Activated naive CD8-positive, alpha-beta T cell (primary cell): ENCODE data around the gene ARL10.

ENCODE experiments used
- H3K27ac Mint-ChIP-seq: one replicate; pipeline ENCODE4 v1.8.0; 2021; ENCODE audit warnings: mixed read lengths
- H3K27me3 Mint-ChIP-seq: one replicate; pipeline ENCODE4 v1.8.0; 2021; ENCODE audit warnings: mixed read lengths
- H3K36me3 Mint-ChIP-seq: one replicate; pipeline ENCODE4 v1.8.0; 2021; ENCODE audit warnings: mixed read lengths
- H3K4me1 Mint-ChIP-seq: one replicate; pipeline ENCODE4 v1.8.0; 2021; ENCODE audit warnings: low read depth, mixed read lengths
- H3K4me3 Mint-ChIP-seq: one replicate; pipeline ENCODE4 v1.8.0; 2021; ENCODE audit warnings: mild to moderate bottlenecking, mixed read lengths
- H3K9me3 Mint-ChIP-seq: one replicate; pipeline ENCODE4 v1.8.0; 2021; ENCODE audit warnings: low read depth, mixed read lengths

The ARL10 gene

GRCh38 chr5:176379881-176380280 is 14.6 kb downstream of the ARL10 start:
- Mint-ChIP-seq H3K9me3 (no peaks in the 10 kb centered on the region), H3K27ac (no peak overlapping the region), H3K4me1 (peaks cover 2% of the 10 kb centered on the region), H3K4me3 (no peak overlapping the region), H3K36me3 (peaks cover 4% of the 10 kb centered on the region), H3K27me3 (no peaks in the 10 kb centered on the region)

- H3K27ac Mint-ChIP-seq = no peak overlapping the region
- H3K27me3 Mint-ChIP-seq = no peaks in the 10 kb centered on the region
- no peak overlapping the region for H3K4me3 Mint-ChIP-seq
- peaks cover 11% of the 10 kb centered on the region for H3K4me1 Mint-ChIP-seq
- H3K36me3 Mint-ChIP-seq = peaks cover 4% of the 10 kb centered on the region
- no peaks in the 10 kb centered on the region for H3K9me3 Mint-ChIP-seq
Observed at GRCh38 chr5:176381423-176381822, 16.1 kb downstream of the ARL10 start.

DNA sequence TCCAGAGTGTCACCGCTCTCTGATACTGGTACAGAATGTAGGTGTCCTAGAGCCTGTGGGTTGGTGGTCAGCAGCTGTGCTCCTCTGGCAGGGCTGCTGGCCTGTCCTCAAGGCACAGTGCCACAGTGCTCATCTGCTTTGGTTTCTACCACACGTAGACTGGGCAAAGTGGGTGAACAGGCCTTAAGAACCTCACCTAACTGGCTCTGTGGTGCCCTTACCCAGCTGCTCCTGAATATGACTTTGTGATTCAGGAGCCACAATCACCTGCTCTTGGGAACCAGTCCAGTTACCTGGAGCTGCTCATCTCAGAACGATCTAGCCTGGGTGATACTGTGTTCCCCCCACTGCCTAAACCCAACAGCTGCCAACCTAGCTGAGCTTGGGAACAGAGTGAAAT is 16.7 kb downstream of the ARL10 start:
- no peak overlapping the region for H3K27ac Mint-ChIP-seq
- no peaks in the 10 kb centered on the region for H3K27me3 Mint-ChIP-seq
- peaks cover 6% of the 10 kb centered on the region for H3K36me3 Mint-ChIP-seq
- H3K4me1 Mint-ChIP-seq = peaks cover 16% of the 10 kb centered on the region
- H3K9me3 Mint-ChIP-seq = no peaks in the 10 kb centered on the region
- H3K4me3 Mint-ChIP-seq = no peak overlapping the region

- Mint-ChIP-seq H3K27ac (no peak overlapping the region), H3K4me1 (peaks cover 20% of the 10 kb centered on the region), H3K4me3 (no peak overlapping the region), H3K27me3 (no peaks in the 10 kb centered on the region), H3K36me3 (peaks cover 9% of the 10 kb centered on the region), H3K9me3 (no peaks in the 10 kb centered on the region)
Observed at GRCh38 chr5:176382721-176383120, 17.4 kb downstream of the ARL10 start.

DNA sequence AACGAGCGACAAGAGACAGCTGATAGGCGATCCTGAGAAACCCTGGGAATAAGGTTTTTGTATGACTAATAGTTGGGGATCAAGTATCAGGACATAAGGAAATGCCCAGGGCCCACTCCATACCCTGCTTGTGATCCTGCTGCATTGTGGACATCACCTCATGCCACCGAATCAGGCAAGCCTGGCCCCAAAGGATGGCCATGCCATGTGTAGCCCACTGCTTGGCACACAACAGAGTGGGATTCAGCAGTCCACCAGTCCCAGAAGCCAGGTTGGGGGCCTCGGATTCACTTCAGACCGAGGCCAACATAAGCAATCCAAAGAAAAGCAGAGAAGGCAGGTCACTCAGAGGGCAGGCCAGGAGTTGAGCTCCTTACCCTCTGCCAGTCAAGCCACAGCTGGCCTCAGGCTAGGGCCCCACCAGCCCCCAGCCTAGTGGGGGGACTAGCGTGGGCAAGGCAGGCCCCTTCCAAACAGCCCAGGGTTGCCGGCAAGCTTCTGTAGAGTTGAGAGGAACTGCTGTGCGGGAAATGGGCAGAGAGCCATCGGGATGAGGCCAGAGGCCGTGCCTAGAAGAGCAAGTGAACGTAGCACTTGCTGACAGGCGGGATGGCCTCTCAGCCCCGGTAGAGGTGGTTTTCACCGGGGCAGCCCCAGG is 18.1 kb downstream of the ARL10 start:
- Mint-ChIP-seq H3K9me3 (no peaks in the 10 kb centered on the region), H3K4me1 (peaks cover 23% of the 10 kb centered on the region), H3K4me3 (no peak overlapping the region), H3K27ac (no peak overlapping the region), H3K36me3 (peaks cover 12% of the 10 kb centered on the region), H3K27me3 (no peaks in the 10 kb centered on the region)

DNA sequence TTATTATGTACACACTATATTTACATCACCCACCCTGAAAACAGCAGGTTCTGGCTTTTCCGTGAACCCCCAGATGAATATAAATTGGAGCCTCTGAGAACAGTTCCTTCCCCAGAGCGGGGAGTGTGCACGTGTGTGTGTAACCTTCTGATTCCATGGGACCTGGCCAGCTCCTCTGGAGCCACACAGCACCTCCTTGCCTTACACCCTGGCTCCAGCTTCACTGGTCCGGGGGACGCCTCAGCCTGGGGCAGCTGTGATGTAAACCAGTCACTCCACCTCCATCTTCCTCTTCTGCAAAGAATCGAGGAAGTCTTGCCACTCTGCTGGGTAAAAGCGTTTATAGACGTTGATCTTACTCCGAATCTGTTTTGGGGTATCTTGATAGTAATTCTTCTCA is 18.7 kb downstream of the ARL10 start:
- H3K27me3 Mint-ChIP-seq = no peaks in the 10 kb centered on the region
- H3K4me3 Mint-ChIP-seq = no peak overlapping the region
- no peaks in the 10 kb centered on the region for H3K9me3 Mint-ChIP-seq
- no peak overlapping the region for H3K27ac Mint-ChIP-seq
- peaks cover 12% of the 10 kb centered on the region for H3K36me3 Mint-ChIP-seq
- H3K4me1 Mint-ChIP-seq = peaks cover 23% of the 10 kb centered on the region

DNA sequence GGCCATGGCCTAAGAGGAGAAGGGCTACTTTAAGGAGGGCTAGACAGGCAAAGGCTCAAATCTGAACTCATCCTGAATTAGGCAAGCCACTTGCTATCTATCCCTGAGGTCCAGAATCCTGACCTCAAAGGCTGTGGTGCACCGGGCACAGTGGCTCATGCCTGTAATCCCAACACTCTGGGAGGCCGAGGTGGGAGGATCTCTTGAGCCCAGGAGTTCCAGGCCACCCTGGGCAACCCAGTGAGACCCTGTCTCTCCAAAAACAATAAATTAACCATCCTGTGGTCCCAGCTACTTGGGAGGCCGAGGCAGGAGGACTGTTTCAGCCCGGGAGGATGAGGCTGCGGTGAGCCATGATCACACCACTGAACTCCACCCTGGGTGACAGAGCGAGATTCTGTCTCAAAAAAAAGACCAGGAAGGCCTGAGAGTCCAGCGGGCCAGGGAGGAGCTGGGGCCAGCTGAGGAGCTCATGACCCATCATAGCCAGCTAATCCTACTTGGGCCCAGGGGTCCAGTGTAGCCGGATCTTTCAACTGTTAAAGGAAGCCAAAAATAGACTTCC is 19.2 kb downstream of the ARL10 start:
- Mint-ChIP-seq H3K36me3 (peaks cover 12% of the 10 kb centered on the region), H3K4me1 (peaks cover 23% of the 10 kb centered on the region), H3K9me3 (no peaks in the 10 kb centered on the region), H3K4me3 (peak overlapping the region; percentile 49), H3K27me3 (no peaks in the 10 kb centered on the region), H3K27ac (no peak overlapping the region)

DNA sequence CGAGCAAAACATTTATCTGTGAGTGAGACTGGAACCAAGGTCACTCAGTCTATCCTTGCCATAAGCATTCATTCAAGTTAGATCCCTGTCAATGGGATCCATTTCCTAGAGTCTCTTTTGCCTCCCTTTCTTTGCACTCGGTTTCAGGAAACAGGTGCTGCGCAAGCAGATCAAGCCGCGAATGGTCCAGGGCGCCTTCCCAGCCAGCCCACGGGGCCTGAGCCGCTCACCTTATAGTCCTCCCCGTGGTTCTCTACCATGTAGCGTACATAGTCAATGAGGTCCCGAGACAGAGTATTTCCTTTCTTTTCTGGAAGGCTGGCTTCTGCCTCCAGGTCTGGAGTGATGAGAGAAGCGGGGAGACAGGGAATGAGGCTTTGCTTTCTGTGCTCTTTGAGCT is 19.7 kb downstream of the ARL10 start:
- no peaks in the 10 kb centered on the region for H3K27me3 Mint-ChIP-seq
- peak overlapping the region; percentile 100 for H3K4me3 Mint-ChIP-seq
- no peaks in the 10 kb centered on the region for H3K9me3 Mint-ChIP-seq
- H3K4me1 Mint-ChIP-seq = peaks cover 27% of the 10 kb centered on the region
- H3K27ac Mint-ChIP-seq = no peak overlapping the region
- H3K36me3 Mint-ChIP-seq = peaks cover 12% of the 10 kb centered on the region

- Mint-ChIP-seq H3K27me3 (no peaks in the 10 kb centered on the region), H3K27ac (peak overlapping the region; percentile 75), H3K9me3 (no peaks in the 10 kb centered on the region), H3K4me3 (peak overlapping the region; percentile 100), H3K4me1 (peaks cover 31% of the 10 kb centered on the region), H3K36me3 (peaks cover 12% of the 10 kb centered on the region)
Observed at GRCh38 chr5:176386491-176386890, 21.2 kb downstream of the ARL10 start.

DNA sequence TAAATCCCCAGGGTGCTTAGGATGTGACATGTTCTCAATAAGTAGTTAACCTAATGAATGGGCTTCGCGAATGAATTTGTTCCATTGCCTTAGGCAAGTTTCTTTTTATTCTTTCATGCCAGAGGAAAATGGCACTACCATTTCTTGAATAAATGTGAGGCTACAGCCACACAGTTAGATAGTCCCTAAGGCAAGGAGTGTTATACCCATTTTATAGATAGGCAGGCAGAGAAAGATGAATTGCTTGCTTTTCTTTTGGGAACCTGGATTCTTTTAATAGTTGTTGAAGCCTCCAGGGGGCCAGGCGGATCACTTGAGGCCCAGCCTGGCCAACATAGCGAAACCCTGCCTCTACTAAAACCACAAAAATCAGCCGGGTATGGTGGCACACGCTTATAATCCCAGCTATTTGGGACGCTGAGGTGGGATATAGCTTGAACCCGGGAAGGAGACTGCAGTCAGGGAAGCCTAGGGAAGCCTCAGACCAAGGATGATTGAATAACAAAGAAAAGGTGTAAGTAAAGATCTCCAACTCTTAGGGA is 22.2 kb downstream of the ARL10 start:
- no peaks in the 10 kb centered on the region for H3K27me3 Mint-ChIP-seq
- peaks cover 12% of the 10 kb centered on the region for H3K36me3 Mint-ChIP-seq
- peak overlapping the region; percentile 100 for H3K4me3 Mint-ChIP-seq
- peaks cover 31% of the 10 kb centered on the region for H3K4me1 Mint-ChIP-seq
- peak overlapping the region; percentile 100 for H3K27ac Mint-ChIP-seq
- H3K9me3 Mint-ChIP-seq = no peaks in the 10 kb centered on the region

DNA sequence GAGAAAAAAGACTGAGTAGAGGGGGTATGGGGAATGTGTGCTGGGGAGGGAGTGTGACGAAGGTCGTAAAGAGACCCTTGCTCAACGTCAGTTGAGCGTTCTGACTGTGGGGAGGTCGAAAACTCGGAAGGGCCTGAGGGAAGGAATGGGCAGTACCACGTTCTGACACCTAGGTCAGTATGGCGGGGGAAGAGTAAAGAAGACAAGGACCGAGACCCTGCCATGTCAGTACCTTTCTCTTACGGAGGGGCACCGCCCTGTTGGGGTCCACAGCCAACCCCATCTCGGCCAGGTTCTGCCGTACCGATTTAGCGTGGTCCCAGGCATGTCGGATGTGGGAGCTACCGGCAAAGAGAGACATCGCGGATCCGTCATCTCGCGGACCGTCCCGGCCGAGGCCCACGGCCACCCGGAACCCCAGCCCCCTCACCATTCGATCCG is 22.7 kb downstream of the ARL10 start:
- Mint-ChIP-seq H3K4me3 (peak overlapping the region; percentile 100), H3K27ac (peak overlapping the region; percentile 100), H3K4me1 (peaks cover 31% of the 10 kb centered on the region), H3K9me3 (no peaks in the 10 kb centered on the region), H3K36me3 (peaks cover 12% of the 10 kb centered on the region), H3K27me3 (no peaks in the 10 kb centered on the region)

DNA sequence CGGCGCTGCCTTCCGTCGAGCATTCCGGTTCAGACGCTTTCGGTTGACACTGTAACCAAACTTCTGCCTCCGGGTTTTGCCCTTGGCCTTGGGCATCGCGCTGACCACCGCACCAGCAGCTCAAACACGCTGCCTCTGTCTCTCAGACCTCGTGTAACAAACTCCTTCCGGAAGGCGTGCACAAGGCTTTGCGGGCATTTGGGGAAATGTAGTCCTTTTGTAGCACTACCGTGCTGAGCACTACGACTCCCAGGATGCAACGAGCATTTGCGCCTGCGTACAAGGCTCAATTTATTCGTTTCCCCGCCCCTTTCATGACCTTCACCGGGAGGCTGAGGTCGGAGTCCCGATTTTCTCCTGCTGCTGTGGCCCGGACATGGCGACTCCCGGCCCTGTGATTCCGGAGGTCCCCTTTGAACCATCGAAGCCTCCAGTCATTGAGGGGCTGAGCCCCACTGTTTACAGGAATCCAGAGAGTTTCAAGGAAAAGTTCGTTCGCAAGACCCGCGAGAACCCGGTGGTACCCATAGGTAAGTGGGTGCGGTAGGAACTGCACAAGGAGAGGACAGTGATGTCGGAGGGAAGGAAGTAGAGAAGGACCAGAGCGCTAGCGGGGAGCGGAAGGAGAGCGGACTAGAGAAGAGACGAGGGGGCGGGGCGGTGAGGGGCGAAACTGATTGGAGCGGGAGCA is 23.3 kb downstream of the ARL10 start, which contains the start of the genes HIGD2A and NOP16:
HIGD2A (plus strand) TSS at position 308 of the 691 bp plus-strand sequence; CDS start at position 377, 69 bp downstream.
NOP16 (minus strand) TSS at position 155 of the 691 bp plus-strand sequence; CDS start at position 96, 59 bp downstream.
- Mint-ChIP-seq H3K4me1 (peaks cover 31% of the 10 kb centered on the region), H3K27ac (peak within 1 kb of the TSS; percentile 100)

DNA sequence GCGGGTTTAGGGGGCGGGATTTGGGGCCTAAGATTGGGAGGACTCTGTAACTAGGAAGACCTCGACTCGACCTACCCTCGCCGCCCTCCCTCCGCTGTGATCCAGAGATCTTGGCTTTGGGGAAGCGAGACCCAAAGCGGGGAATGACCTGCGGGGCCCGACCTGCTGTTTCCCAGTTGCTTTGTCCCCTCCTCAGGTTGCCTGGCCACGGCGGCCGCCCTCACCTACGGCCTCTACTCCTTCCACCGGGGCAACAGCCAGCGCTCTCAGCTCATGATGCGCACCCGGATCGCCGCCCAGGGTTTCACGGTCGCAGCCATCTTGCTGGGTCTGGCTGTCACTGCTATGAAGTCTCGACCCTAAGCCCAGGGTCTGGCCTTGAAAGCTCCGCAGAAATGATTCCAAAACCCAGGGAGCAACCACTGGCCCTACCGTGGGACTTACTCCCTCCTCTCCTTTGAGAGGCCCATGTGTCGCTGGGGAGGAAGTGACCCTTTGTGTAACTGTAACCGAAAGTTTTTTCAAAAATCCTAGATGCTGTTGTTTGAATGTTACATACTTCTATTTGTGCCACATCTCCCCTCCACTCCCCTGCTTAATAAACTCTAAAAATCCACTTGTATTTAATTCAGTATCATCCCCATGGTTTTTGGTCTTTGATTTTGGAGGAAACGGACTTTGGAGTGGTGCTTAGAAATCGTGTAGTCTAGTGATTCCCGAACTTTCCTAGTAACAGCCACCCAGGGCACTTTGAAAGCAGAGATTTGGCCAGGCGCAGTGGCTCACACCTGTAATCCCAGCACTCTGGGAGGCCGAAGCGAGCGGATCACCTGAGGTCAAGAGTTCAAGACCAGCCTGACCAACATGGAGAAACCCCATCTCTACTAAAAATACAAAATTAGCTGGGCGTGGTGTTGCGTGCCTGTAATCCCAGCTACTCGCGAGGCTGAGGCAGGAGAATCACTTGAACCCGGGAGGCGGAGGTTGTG is 24.1 kb downstream of the ARL10 start:
- Mint-ChIP-seq H3K4me3 (peak overlapping the region; percentile 100), H3K27ac (peak overlapping the region; percentile 100), H3K27me3 (no peaks in the 10 kb centered on the region), H3K36me3 (peaks cover 12% of the 10 kb centered on the region), H3K4me1 (peaks cover 29% of the 10 kb centered on the region), H3K9me3 (no peaks in the 10 kb centered on the region)

More for the DNA sequence above, 23.3 kb downstream of the ARL10 start, which contains the start of the genes HIGD2A and NOP16:
- Mint-ChIP-seq H3K27me3 (no peaks in the 10 kb centered on the region), H3K4me3 (peak within 1 kb of the TSS; percentile 100), H3K36me3 (peaks cover 12% of the 10 kb centered on the region), H3K9me3 (no peaks in the 10 kb centered on the region)

- Mint-ChIP-seq H3K27ac (peak overlapping the region; percentile 54), H3K4me1 (peaks cover 20% of the 10 kb centered on the region), H3K9me3 (no peaks in the 10 kb centered on the region), H3K27me3 (no peaks in the 10 kb centered on the region), H3K4me3 (no peak overlapping the region), H3K36me3 (peaks cover 9% of the 10 kb centered on the region)
Observed at GRCh38 chr5:176391479-176391878, 26.2 kb downstream of the ARL10 start.
